GM12891 (cell line): ENCODE data around the gene RFWD3.

Experiments
- DNase-seq: peaks from one replicate; pipeline ENCODE4 v3.0.0; 2011; ENCODE audit warnings: low spot score; ENCODE audit not compliant: insufficient read length
- FAIRE-seq: peaks from 2 replicates; lab custom pipeline; 2011; peaks lifted over from hg19 to GRCh38; lab: Jason Lieb, UNC
- PAX5 ChIP-seq: IDR thresholded peaks from 2 replicates; pipeline ENCODE4 v1.6.1; 2011; ENCODE audit warnings: low read length, moderate library complexity, mild to moderate bottlenecking; ENCODE audit not compliant: insufficient read depth, severe bottlenecking
- POLR2A ChIP-seq: IDR thresholded peaks from 2 replicates; pipeline ENCODE4 v1.6.1; 2011; ENCODE audit warnings: low read depth, low read length, control low read depth
- POLR2AphosphoS5 ChIP-seq: IDR thresholded peaks from 2 replicates; pipeline ENCODE4 v1.6.1; 2011; ENCODE audit warnings: low read depth, low read length, control low read depth
- POU2F2 ChIP-seq: IDR thresholded peaks from 2 replicates; pipeline ENCODE4 v1.6.1; 2011; ENCODE audit warnings: low read depth, mild to moderate bottlenecking, control low read depth, low read length, moderate library complexity
- SPI1 ChIP-seq: IDR thresholded peaks from 2 replicates; pipeline ENCODE4 v1.6.1; 2011; ENCODE audit warnings: low read depth, low read length, control low read depth
- TAF1 ChIP-seq: IDR thresholded peaks from 2 replicates; pipeline ENCODE4 v1.6.1; 2011; ENCODE audit warnings: low read depth, low read length, control low read depth

RFWD3 gene

DNA sequence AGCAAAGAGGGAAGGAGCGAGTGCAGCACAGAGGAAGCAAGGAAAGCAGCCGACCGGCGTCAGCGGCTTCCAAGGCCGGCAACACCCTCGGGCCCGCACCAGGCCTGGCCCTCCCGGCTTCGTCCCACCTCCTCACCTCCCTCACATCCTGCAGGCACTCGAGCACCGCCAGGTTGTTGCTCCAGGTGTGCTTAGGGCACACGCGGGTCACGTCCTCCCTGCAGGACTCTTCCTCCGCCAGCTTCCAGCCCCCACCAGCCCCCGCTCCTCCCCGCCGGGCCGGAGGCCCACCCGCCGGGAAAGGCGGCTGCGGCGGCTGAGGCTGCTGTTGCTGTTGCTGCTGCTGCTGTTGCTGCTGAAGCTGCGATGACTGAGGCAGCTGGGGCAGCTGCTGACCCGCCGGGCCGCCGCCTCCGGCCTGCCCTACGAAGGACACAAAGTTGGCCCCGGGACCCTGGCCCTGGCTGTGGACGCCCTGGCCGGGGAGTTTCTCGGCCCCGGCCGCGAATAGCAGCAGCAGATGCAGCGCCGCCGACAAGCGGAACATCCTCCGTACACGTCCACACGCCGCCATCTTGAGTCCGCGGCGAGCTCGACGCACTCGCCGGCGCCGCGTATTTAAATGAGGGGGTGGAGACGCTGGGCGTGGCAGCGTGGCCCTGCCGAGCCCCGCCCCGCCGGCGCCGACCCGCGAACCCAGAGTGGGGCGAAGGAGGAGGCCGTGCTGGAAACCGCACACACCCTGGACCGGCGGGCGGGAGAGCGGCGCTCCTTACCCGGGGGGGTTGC lies 60.0 kb downstream of the RFWD3 start, which contains the start of gene GLG1:
TSS of gene GLG1 (minus strand) at position 594 of the 789 bp plus-strand sequence. CDS start at position 574, 20 bp downstream.
- DNase-seq (peak; percentile 80), FAIRE-seq (peak; percentile 95)
- peak; percentile 93 for TF ChIP-seq POU2F2
- TF ChIP-seq POLR2A: peak; percentile 93
- peak; percentile 93 for TF ChIP-seq TAF1
- TF ChIP-seq POLR2AphosphoS5: peak; percentile 91
- no peak for TF ChIP-seq PAX5
- no peak for TF ChIP-seq SPI1

GRCh38 chr16:74605746-74606520 lies 60.7 kb downstream of the RFWD3 start:
- DNase-seq (no peak), FAIRE-seq (peak; percentile 5)
- no peak for TF ChIP-seq POLR2AphosphoS5
- no peak for TF ChIP-seq TAF1
- TF ChIP-seq POLR2A: no peak
- no peak for TF ChIP-seq SPI1
- TF ChIP-seq POU2F2: no peak
- no peak for TF ChIP-seq PAX5

DNA sequence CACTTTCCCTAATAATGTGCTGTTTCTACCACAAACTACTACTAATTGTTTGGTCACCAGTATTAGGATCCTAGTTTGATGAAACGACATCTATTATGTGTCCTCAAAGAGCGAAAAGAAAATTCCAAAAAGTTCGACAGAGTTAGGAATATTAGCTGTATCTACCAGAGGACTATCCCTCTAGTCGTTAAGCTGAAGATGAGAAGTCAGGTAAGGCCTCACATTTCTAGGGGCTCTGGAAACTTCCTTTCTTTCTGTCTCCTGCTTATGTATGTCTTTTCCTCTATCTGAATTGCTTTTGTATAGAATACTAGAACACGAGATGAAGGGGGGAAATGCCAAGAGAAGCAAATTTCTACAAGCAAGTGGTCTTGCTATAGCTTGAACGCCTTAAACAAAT lies 61.3 kb downstream of the RFWD3 start:
- TF ChIP-seq PAX5 (no peak), SPI1 (no peak), TAF1 (no peak), POU2F2 (no peak), POLR2A (no peak), POLR2AphosphoS5 (no peak)
- DNase-seq (no peak), FAIRE-seq (no peak)

- no peak for FAIRE-seq
Measured at GRCh38 chr16:74603848-74604247, 62.8 kb downstream of the RFWD3 start.

GRCh38 chr16:74601126-74601871 lies 65.4 kb downstream of the RFWD3 start:
- TF ChIP-seq SPI1 (peak; percentile 54), TAF1 (no peak), PAX5 (no peak)
- FAIRE-seq: peak; percentile 58
- peak; percentile 31 for DNase-seq

More at GRCh38 chr16:74603848-74604247, 62.8 kb downstream of the RFWD3 start:
- no peak for TF ChIP-seq PAX5
- no peak for TF ChIP-seq TAF1
- no peak for DNase-seq

GRCh38 chr16:74596586-74596985 lies 70.1 kb downstream of the RFWD3 start:
- DNase-seq (no peak), FAIRE-seq (no peak)
- TF ChIP-seq PAX5: no peak
- no peak for TF ChIP-seq POLR2A
- TF ChIP-seq TAF1: no peak
- TF ChIP-seq POLR2AphosphoS5: no peak
- no peak for TF ChIP-seq SPI1
- no peak for TF ChIP-seq POU2F2

- no peak for TF ChIP-seq SPI1
- no peak for TF ChIP-seq TAF1
- TF ChIP-seq POLR2A: no peak
- no peak for TF ChIP-seq POU2F2
- TF ChIP-seq POLR2AphosphoS5: no peak
- no peak for TF ChIP-seq PAX5
- DNase-seq (no peak), FAIRE-seq (no peak)
Measured at GRCh38 chr16:74592847-74593246, 73.8 kb downstream of the RFWD3 start.

- DNase-seq (no peak), FAIRE-seq (no peak)
- TF ChIP-seq POU2F2 (no peak), POLR2AphosphoS5 (no peak), TAF1 (no peak), POLR2A (no peak), PAX5 (no peak), SPI1 (no peak)
Measured at GRCh38 chr16:74591876-74592650, 74.6 kb downstream of the RFWD3 start.
